Mucosa of rectum (tissue), 2 donors: ENCODE measurements around the gene HSD17B14.
"Not testable (repeated sequence)": the region's sequence is repeated elsewhere in the genome, so short reads cannot be mapped to it uniquely, and the experiment has no call there.

ENCODE experiments used
- H3K27ac ChIP-seq, 2 donors: one replicate each; pipeline ENCODE4 v1.7.0; 2013; ENCODE audit warnings: inconsistent platforms in 2 of 2, low read depth in 2 of 2, low read length in 2 of 2
- H3K27me3 ChIP-seq, 2 donors: one replicate each; pipeline ENCODE4 v1.7.0; 2013; ENCODE audit warnings: low read length in 2 of 2; ENCODE audit not compliant: control insufficient read depth in 2 of 2, insufficient read depth in 2 of 2
- H3K36me3 ChIP-seq, 2 donors: one replicate each; pipeline ENCODE4 v1.7.0; 2013; ENCODE audit warnings: low read length in 2 of 2; ENCODE audit not compliant: control insufficient read depth in 2 of 2, insufficient read depth in 2 of 2
- H3K4me1 ChIP-seq, 2 donors: one replicate each; pipeline ENCODE4 v1.7.0; 2013; ENCODE audit warnings: low read length in 2 of 2, mild to moderate bottlenecking in 1 of 2; ENCODE audit not compliant: control insufficient read depth in 2 of 2, insufficient read depth in 2 of 2
- H3K4me3 ChIP-seq, 2 donors: one replicate each; pipeline ENCODE4 v1.7.0; 2013; ENCODE audit warnings: low read length in 2 of 2
- H3K9ac ChIP-seq, 2 donors: one replicate each; pipeline ENCODE4 v1.7.0; 2013; ENCODE audit warnings: low read length in 2 of 2, low read depth in 1 of 2, mild to moderate bottlenecking in 1 of 2
- H3K9me3 ChIP-seq, 2 donors: one replicate each; pipeline ENCODE4 v1.7.0; 2013; ENCODE audit warnings: low read length in 2 of 2; ENCODE audit not compliant: control insufficient read depth in 2 of 2
- donor health status: healthy.
- donor health status: Normal muscosa, but diverticular disease.

The HSD17B14 gene

DNA sequence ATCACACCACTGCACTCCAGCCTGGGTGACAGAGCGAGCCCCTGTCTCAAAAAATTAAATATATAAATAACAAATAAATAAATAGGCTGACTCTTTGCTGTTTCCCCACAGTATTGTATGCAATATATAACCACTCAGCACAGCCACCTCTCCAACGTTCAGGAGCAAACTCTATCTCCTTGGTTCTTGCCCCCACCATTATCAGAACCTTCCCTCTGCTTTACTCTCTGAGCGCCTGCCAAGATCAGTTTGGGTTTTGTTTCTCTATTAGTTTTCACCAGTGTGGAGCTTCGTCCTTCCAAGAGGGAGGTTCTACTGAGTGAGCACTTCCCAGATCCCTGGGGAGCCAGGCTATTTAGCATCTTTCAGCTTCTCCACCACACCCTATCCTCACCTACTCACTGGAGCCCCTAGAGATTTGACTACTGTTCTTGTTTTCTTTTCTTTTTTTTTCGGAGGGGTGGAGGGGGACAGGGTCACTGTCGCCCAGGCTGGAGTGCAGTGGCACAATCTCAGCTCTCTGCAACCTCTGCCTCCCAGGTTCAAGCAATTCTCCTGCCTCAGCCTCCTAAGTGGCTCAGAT, 68.0 kb downstream of the HSD17B14 start:
- H3K27ac ChIP-seq, H3K4me3 ChIP-seq, H3K36me3 ChIP-seq, H3K9me3 ChIP-seq, H3K4me1 ChIP-seq, H3K9ac ChIP-seq: not testable (repeated sequence)
- peaks cover 3 to 20% of the 10 kb centered on the region in 2 donors for H3K27me3 ChIP-seq

GRCh38 chr19:48765816-48766215, 70.5 kb downstream of the HSD17B14 start:
- not testable (repeated sequence) for H3K27ac ChIP-seq, H3K36me3 ChIP-seq, H3K9ac ChIP-seq, H3K4me3 ChIP-seq, H3K27me3 ChIP-seq, H3K9me3 ChIP-seq, H3K4me1 ChIP-seq
